HG03520 (cell line): Measurements from ENCODE around the gene PLAA.
"Not testable (repeated sequence)": the region's sequence is repeated elsewhere in the genome, so short reads cannot be mapped to it uniquely, and the experiment has no call there.

Source experiments
- ATAC-seq: cut with Tn5 transposase; IDR thresholded peaks from one replicate; pipeline ENCODE4 v1.9.1; 2021; ENCODE audit warnings: mild to moderate bottlenecking, moderate library complexity; ENCODE audit not compliant: unreplicated experiment

Gene PLAA

GRCh38 chr9:26937816-26938371 is 9.1 kb downstream of the PLAA start:
- ATAC-seq = no peak

- ATAC-seq = no peak
These were observed 11.2 kb downstream of the PLAA start for GRCh38 chr9:26935847-26936246.

GRCh38 chr9:26928902-26929495 is 18.0 kb downstream of the PLAA start:
- no peak for ATAC-seq

- ATAC-seq = no peak
These were observed 21.4 kb downstream of the PLAA start for GRCh38 chr9:26925609-26926008.

- no peak for ATAC-seq
These were observed 27.3 kb downstream of the PLAA start for GRCh38 chr9:26919698-26920097.

- ATAC-seq = no peak
These were observed 33.8 kb downstream of the PLAA start for GRCh38 chr9:26913138-26913668.

GRCh38 chr9:26904671-26905070 is 42.4 kb downstream of the PLAA start:
- ATAC-seq = no peak

GRCh38 chr9:26904070-26904469 is 43.0 kb downstream of the PLAA start:
- no peak for ATAC-seq

GRCh38 chr9:26893030-26893676 is 53.9 kb downstream of the PLAA start:
- no peak for ATAC-seq

- ATAC-seq = peak; percentile 86
These were observed 54.6 kb downstream of the PLAA start, which contains the start of gene CAAP1 for GRCh38 chr9:26892251-26893029. TSS of gene CAAP1 (minus strand) at chr9:26892802. CDS start at chr9:26892715, 87 bp downstream.

- peak; percentile 1 for ATAC-seq
These were observed 55.3 kb downstream of the PLAA start for GRCh38 chr9:26891726-26892125.

GRCh38 chr9:26888271-26888670 is 58.8 kb downstream of the PLAA start:
- ATAC-seq = no peak

GRCh38 chr9:26882154-26882553 is 64.9 kb downstream of the PLAA start:
- ATAC-seq = no peak

GRCh38 chr9:26880262-26880661 is 66.8 kb downstream of the PLAA start:
- ATAC-seq = no peak

- not testable (repeated sequence) for ATAC-seq
These were observed 71.9 kb downstream of the PLAA start for GRCh38 chr9:26875155-26875554.

GRCh38 chr9:26870292-26870691 is 76.8 kb downstream of the PLAA start:
- ATAC-seq = no peak

- no peak for ATAC-seq
These were observed 84.0 kb downstream of the PLAA start for GRCh38 chr9:26863074-26863473.

- peak; percentile 87 for ATAC-seq
These were observed 90.5 kb downstream of the PLAA start for GRCh38 chr9:26856413-26857032.
